CD14-positive monocyte (primary cell): ENCODE results near the gene UBQLN1. TPM values are rescaled to one million over a fixed set of nuclear protein-coding genes. Genes with fewer than 3 reads are reported as not detected.

Source experiments
- DNase-seq, 3 donors: peaks; one replicate each; pipeline ENCODE4 v3.0.0-alpha.2; 2011 to 2022
- H2AFZ ChIP-seq: 2 replicates; pipeline ENCODE4 v1.6.0; 2012; ENCODE audit warnings: mild to moderate bottlenecking, low read depth, low read length, inconsistent platforms; ENCODE audit not compliant: insufficient read depth, poor library complexity, severe bottlenecking
- H3K27ac ChIP-seq, 2 donors: 1 replicate in 1 of 2; 2 replicates in 1 of 2; pipeline ENCODE4 v1.5.1; 2012 to 2013; ENCODE audit warnings: low read length in 2 of 2, control low read depth in 1 of 2, inconsistent platforms in 1 of 2, low read depth in 1 of 2, mild to moderate bottlenecking in 1 of 2
- H3K27me3 ChIP-seq, 2 donors: one replicate each; pipeline versions ENCODE4 v1.6.0 to v1.6.1; 2011 to 2013; ENCODE audit warnings: low read length in 2 of 2; ENCODE audit not compliant: control insufficient read depth in 2 of 2, insufficient read depth in 2 of 2
- H3K36me3 ChIP-seq, 2 donors: replicated peaks in 1 of 2; 1 replicate in 1 of 2; 2 replicates in 1 of 2; pipeline versions ENCODE4 v1.5.1 to v1.6.1; 2012 to 2013; ENCODE audit warnings: low read length in 2 of 2, control low read depth in 1 of 2, inconsistent platforms in 1 of 2, mild to moderate bottlenecking in 1 of 2; ENCODE audit not compliant: insufficient read depth in 2 of 2, control insufficient read depth in 1 of 2
- H3K4me1 ChIP-seq, 2 donors: 1 replicate in 1 of 2; 2 replicates in 1 of 2; pipeline versions ENCODE4 v1.5.1 to v1.6.1; 2012 to 2013; ENCODE audit warnings: low read length in 2 of 2, control low read depth in 1 of 2, inconsistent platforms in 1 of 2, mild to moderate bottlenecking in 1 of 2, moderate library complexity in 1 of 2; ENCODE audit not compliant: insufficient read depth in 2 of 2, control insufficient read depth in 1 of 2
- H3K4me2 ChIP-seq: replicated peaks from 2 replicates; pipeline ENCODE3; 2012; ENCODE audit warnings: low read length, moderate library complexity, mild to moderate bottlenecking; ENCODE audit not compliant: poor library complexity, severe bottlenecking; ENCODE audit errors: extremely low read depth
- H3K4me3 ChIP-seq, 3 experiments: fragments of 200-600 bp in 1 of 3; sonication (generic) in 1 of 3; replicated peaks in 1 of 3; 1 replicate in 2 of 3; 2 replicates in 1 of 3; pipeline ENCODE4 v1.5.1; 2011 to 2013; ENCODE audit warnings: low read length in 3 of 3, mild to moderate bottlenecking in 3 of 3, control low read depth in 2 of 3, low read depth in 2 of 3, inconsistent platforms in 1 of 3, moderate library complexity in 1 of 3
- H3K79me2 ChIP-seq: 2 replicates; pipeline ENCODE4 v1.6.0; 2012; ENCODE audit warnings: mild to moderate bottlenecking, control low read depth, inconsistent platforms, low read length, moderate library complexity; ENCODE audit not compliant: insufficient read depth
- H3K9ac ChIP-seq: 2 replicates; pipeline ENCODE4 v1.6.0; 2017; ENCODE audit warnings: low read length, mild to moderate bottlenecking; ENCODE audit not compliant: insufficient read depth, poor library complexity, severe bottlenecking
- H3K9me3 ChIP-seq, 2 donors: replicated peaks in 1 of 2; 1 replicate in 1 of 2; 2 replicates in 1 of 2; pipeline versions ENCODE4 v1.5.1 to v1.6.1; 2012 to 2013; ENCODE audit warnings: low read length in 2 of 2, control low read depth in 1 of 2; ENCODE audit not compliant: control insufficient read depth in 1 of 2, insufficient read depth in 1 of 2
- H4K20me1 ChIP-seq: 2 replicates; pipeline ENCODE4 v1.6.0; 2012; ENCODE audit warnings: mild to moderate bottlenecking, low read length, control low read depth, moderate library complexity; ENCODE audit not compliant: insufficient read depth
- H3K27ac Mint-ChIP-seq, 7 donors: one replicate each; pipeline ENCODE4 v1.8.0; 2020; ENCODE audit warnings: mild to moderate bottlenecking in 7 of 7, mixed read lengths in 7 of 7, moderate library complexity in 6 of 7, inconsistent platforms in 2 of 7
- H3K27me3 Mint-ChIP-seq, 3 donors: one replicate each; pipeline ENCODE4 v1.8.0; 2021 to 2022; ENCODE audit warnings: low read depth in 3 of 3, mild to moderate bottlenecking in 3 of 3, mixed read lengths in 3 of 3, moderate library complexity in 3 of 3, inconsistent platforms in 1 of 3
- H3K36me3 Mint-ChIP-seq, 2 donors: one replicate each; pipeline ENCODE4 v1.8.0; 2020; ENCODE audit warnings: mixed read lengths in 2 of 2, inconsistent platforms in 1 of 2, mild to moderate bottlenecking in 1 of 2
- H3K4me1 Mint-ChIP-seq: one replicate; pipeline ENCODE4 v1.8.0; 2020; ENCODE audit warnings: mild to moderate bottlenecking, mixed read lengths
- H3K4me3 Mint-ChIP-seq, 2 donors: one replicate each; pipeline ENCODE4 v1.8.0; 2020; ENCODE audit warnings: mild to moderate bottlenecking in 2 of 2, mixed read lengths in 2 of 2, moderate library complexity in 1 of 2
- H3K9me3 Mint-ChIP-seq, 7 donors: one replicate each; pipeline ENCODE4 v1.8.0; 2020 to 2022; ENCODE audit warnings: mixed read lengths in 7 of 7, mild to moderate bottlenecking in 6 of 7, moderate library complexity in 6 of 7, inconsistent platforms in 2 of 7
- WGBS: methylation state at CpG from one replicate; pipeline ENCODE4 v1.1.5; 2013; ENCODE audit warnings: missing lambda C conversion rate; ENCODE audit not compliant: insufficient coverage; 5-methylcytosine and 5-hydroxymethylcytosine counted together
- intact Hi-C, 2 donors: fragments of 100-400 bp; cut with micrococcal nuclease; formaldehyde crosslinking; loops; one replicate each; pipeline versions ENCODE4 v1.15.0 to v1.15.1; 2023
- polyA plus RNA-seq, 3 donors: library from polyadenylated mRNA; depleted of rRNA in 1 of 3; unstranded in 2 of 3; stranded (reverse) in 1 of 3; fragments of 300-500 nt in 2 of 3; fragments of >200 nt in 1 of 3; fragmentation: Illumina TruSeq in 2 of 3; gene quantifications; 1 replicate in 2 of 3; 2 replicates in 1 of 3; pipeline ENCODE4 v1.2.3, GENCODE V29; 2012 to 2021
- TF ChIP-seq, protein P1 (sequence below): fragments of 200-600 bp; IDR thresholded peaks from one replicate; pipeline ENCODE4 v1.8.0; 2022; ENCODE audit warnings: antibody characterized with exemption, mild to moderate bottlenecking

The UBQLN1 gene
- polyA plus RNA-seq, 3 donors = 45.9 to 52.9 (median 46.9) TPM

GRCh38 chr9:83669067-83669466 lies 38.7 kb downstream of the UBQLN1 start:
- no peak overlapping the region for H3K27ac ChIP-seq
- WGBS = no CpG with 5 or more reads among the region's 1 CpG
- no peak overlapping the region for H3K4me3 ChIP-seq
- H3K9me3 ChIP-seq = no peaks in the 10 kb centered on the region
- Mint-ChIP-seq H3K4me1 (peaks cover 18% of the 10 kb centered on the region), H3K36me3 (peaks cover 77 to 79% of the 10 kb centered on the region in 2 donors), H3K4me3 (no peak overlapping the region), H3K27ac (no peak overlapping the region), H3K9me3 (no peaks in the 10 kb centered on the region), H3K27me3 (peaks cover 0 to 1% (median 0%) of the 10 kb centered on the region in 3 donors)
- H4K20me1 ChIP-seq = peaks cover 42% of the 10 kb centered on the region
- TF ChIP-seq, protein P1, sequence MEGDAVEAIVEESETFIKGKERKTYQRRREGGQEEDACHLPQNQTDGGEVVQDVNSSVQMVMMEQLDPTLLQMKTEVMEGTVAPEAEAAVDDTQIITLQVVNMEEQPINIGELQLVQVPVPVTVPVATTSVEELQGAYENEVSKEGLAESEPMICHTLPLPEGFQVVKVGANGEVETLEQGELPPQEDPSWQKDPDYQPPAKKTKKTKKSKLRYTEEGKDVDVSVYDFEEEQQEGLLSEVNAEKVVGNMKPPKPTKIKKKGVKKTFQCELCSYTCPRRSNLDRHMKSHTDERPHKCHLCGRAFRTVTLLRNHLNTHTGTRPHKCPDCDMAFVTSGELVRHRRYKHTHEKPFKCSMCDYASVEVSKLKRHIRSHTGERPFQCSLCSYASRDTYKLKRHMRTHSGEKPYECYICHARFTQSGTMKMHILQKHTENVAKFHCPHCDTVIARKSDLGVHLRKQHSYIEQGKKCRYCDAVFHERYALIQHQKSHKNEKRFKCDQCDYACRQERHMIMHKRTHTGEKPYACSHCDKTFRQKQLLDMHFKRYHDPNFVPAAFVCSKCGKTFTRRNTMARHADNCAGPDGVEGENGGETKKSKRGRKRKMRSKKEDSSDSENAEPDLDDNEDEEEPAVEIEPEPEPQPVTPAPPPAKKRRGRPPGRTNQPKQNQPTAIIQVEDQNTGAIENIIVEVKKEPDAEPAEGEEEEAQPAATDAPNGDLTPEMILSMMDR = no peak
- no peak overlapping the region for H3K4me2 ChIP-seq
- H2AFZ ChIP-seq = no peak overlapping the region
- DNase-seq = no peak
- H3K4me1 ChIP-seq = peaks cover 10 to 15% of the 10 kb centered on the region in 2 donors
- H3K79me2 ChIP-seq = peaks cover 3% of the 10 kb centered on the region
- peaks cover 69 to 92% of the 10 kb centered on the region in 2 donors for H3K36me3 ChIP-seq
- H3K27me3 ChIP-seq = no peaks in the 10 kb centered on the region
- H3K9ac ChIP-seq = no peak overlapping the region
- intact Hi-C loops = no loop called here

- 83% methylated on average over 1 of the region's 5 CpGs for whole genome bisulfite sequencing
- H3K4me1 ChIP-seq = peaks cover 10 to 15% of the 10 kb centered on the region in 2 donors
- no peaks in the 10 kb centered on the region for H3K9me3 Mint-ChIP-seq
- H3K27me3 Mint-ChIP-seq = no peaks in the 10 kb centered on the region
- DNase-seq = peak; percentile 10 to 22 (median 19)
- H3K9ac ChIP-seq = no peak overlapping the region
- intact Hi-C loops = no loop called here
- no peaks in the 10 kb centered on the region for H3K9me3 ChIP-seq
- H3K4me3 ChIP-seq = no peak overlapping the region
- peak overlapping the region; percentile 31 to 89 (median 74) for H3K27ac Mint-ChIP-seq
- TF ChIP-seq, protein P1 = no peak
- H3K4me2 ChIP-seq = no peak overlapping the region
- peaks cover 72 to 92% of the 10 kb centered on the region in 2 donors for H3K36me3 ChIP-seq
- peak overlapping the region in 1 of 2 donors; percentile 59 for H3K27ac ChIP-seq
- no peaks in the 10 kb centered on the region for H3K27me3 ChIP-seq
- peaks cover 18% of the 10 kb centered on the region for H3K4me1 Mint-ChIP-seq
- no peak overlapping the region for H2AFZ ChIP-seq
- peaks cover 20% of the 10 kb centered on the region for H4K20me1 ChIP-seq
- H3K4me3 Mint-ChIP-seq = no peak overlapping the region
- H3K79me2 ChIP-seq = no peaks in the 10 kb centered on the region
- peaks cover 80 to 81% of the 10 kb centered on the region in 2 donors for H3K36me3 Mint-ChIP-seq
Measured at GRCh38 chr9:83665580-83666200, 42.1 kb downstream of the UBQLN1 start.
